ENCODE data around the gene LEF1. TPM values are rescaled to one million over a fixed set of nuclear protein-coding genes. Genes with fewer than 3 reads are reported as not detected.

The LEF1 gene
- total and polyA plus RNA-seq, 2 donors from 2014 or later, result 5.1 to 14.5 TPM

- no peak for FAIRE-seq
- Histone ChIP-seq H3K9me3 (ENCODE audit: control insufficient read depth in 2 of 3, insufficient read depth in 1 of 3, low read length in 3 of 3) (no peaks in the 10 kb centered on the region), H3K4me1 (ENCODE audit: control insufficient read depth in 2 of 3, insufficient read depth in 2 of 3, low read depth in 1 of 3, low read length in 3 of 3) (no peaks in the 10 kb centered on the region), H3K9ac (ENCODE audit: low read length in 3 of 3) (no peak overlapping the region), H3K27me3 (ENCODE audit: control insufficient read depth, insufficient read depth, low read length) (no peaks in the 10 kb centered on the region), H3K27ac (ENCODE audit: low read depth in 2 of 2, low read length in 2 of 2) (no peak overlapping the region), H3K4me3 (ENCODE audit: low read length in 3 of 3) (no peak overlapping the region), H3K36me3 (ENCODE audit: control insufficient read depth in 2 of 3, insufficient read depth in 3 of 3, low read length in 3 of 3) (no peaks in the 10 kb centered on the region)
- intact Hi-C loops (cut with DNase I), result no loop called here
- DNase-seq, result peak in 3 of 5 donors; percentile 39 to 69 (median 66)
- TF ChIP-seq CTCF (IDR thresholded peaks at IDR 0.05; ENCODE audit: borderline replicate concordance, extremely low read depth, insufficient read depth), result no peak
These were observed 27.4 kb downstream of the LEF1 start for GRCh38 chr4:108141213-108141950.

DNA sequence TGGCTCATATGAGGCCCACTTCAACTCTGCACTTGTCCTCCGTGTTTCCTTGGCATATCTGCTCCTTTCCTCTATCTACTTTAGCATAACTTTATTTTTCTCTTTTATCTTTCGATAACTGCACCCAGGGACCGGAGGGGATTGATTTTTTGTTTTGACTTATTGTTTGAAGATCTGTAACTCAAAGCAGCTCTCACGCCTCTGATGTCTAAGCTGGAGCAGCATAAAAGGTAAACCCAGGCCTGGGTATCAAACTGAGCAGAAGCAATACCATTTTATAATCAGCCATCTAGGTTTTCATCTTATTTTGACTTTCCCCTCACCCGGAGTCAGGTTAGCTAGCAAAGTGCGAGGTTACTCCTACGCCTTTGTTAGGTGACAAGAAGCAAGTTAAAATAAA is 28.4 kb downstream of the LEF1 start:
- no peaks in the 10 kb centered on the region for H3K4me1 ChIP-seq (ENCODE audit: control insufficient read depth in 2 of 3, insufficient read depth in 2 of 3, low read depth in 1 of 3, low read length in 3 of 3)
- no peak for TF ChIP-seq CTCF (IDR thresholded peaks at IDR 0.05; ENCODE audit: borderline replicate concordance, extremely low read depth, insufficient read depth)

GRCh38 chr4:108139089-108139488 is 29.6 kb downstream of the LEF1 start:
- no peak overlapping the region for H3K27ac ChIP-seq (ENCODE audit: low read depth in 2 of 2, low read length in 2 of 2)
- H3K36me3 ChIP-seq (ENCODE audit: control insufficient read depth in 2 of 3, insufficient read depth in 3 of 3, low read length in 3 of 3), result no peaks in the 10 kb centered on the region
- H3K4me1 ChIP-seq (ENCODE audit: control insufficient read depth in 2 of 3, insufficient read depth in 2 of 3, low read depth in 1 of 3, low read length in 3 of 3), result no peaks in the 10 kb centered on the region
- H3K9me3 ChIP-seq (ENCODE audit: control insufficient read depth in 2 of 3, insufficient read depth in 1 of 3, low read length in 3 of 3), result no peaks in the 10 kb centered on the region
- no peak overlapping the region for H3K9ac ChIP-seq (ENCODE audit: low read length in 3 of 3)
- H3K4me3 ChIP-seq (ENCODE audit: low read length in 3 of 3), result no peak overlapping the region
- intact Hi-C loops (cut with DNase I), result no loop called here
- TF ChIP-seq CTCF (IDR thresholded peaks at IDR 0.05; ENCODE audit: borderline replicate concordance, extremely low read depth, insufficient read depth), result no peak
- DNase-seq (no peak), FAIRE-seq (no peak)
- no peaks in the 10 kb centered on the region for H3K27me3 ChIP-seq (ENCODE audit: control insufficient read depth, insufficient read depth, low read length)

More for the DNA sequence above, 28.4 kb downstream of the LEF1 start:
- Histone ChIP-seq H3K9me3 (ENCODE audit: control insufficient read depth in 2 of 3, insufficient read depth in 1 of 3, low read length in 3 of 3) (no peaks in the 10 kb centered on the region), H3K27me3 (ENCODE audit: control insufficient read depth, insufficient read depth, low read length) (no peaks in the 10 kb centered on the region), H3K9ac (ENCODE audit: low read length in 3 of 3) (no peak overlapping the region), H3K4me3 (ENCODE audit: low read length in 3 of 3) (no peak overlapping the region), H3K36me3 (ENCODE audit: control insufficient read depth in 2 of 3, insufficient read depth in 3 of 3, low read length in 3 of 3) (no peaks in the 10 kb centered on the region), H3K27ac (ENCODE audit: low read depth in 2 of 2, low read length in 2 of 2) (no peak overlapping the region)
- intact Hi-C loops (cut with DNase I), result no loop called here
- no peak for DNase-seq
- FAIRE-seq, result no peak

All from kidney (tissue), 14 donors.